HEK293 (cell line): ENCODE measurements around the gene LTO1.

Source experiments
- CTCF ChIA-PET: fragments of 350-600 bp; formaldehyde crosslinking; extraction: SDS; loops from one replicate; lab custom pipeline; 2021; ENCODE audit warnings: antibody characterized with exemption; lab: Yijun Ruan, JAX
- POLR2A ChIA-PET: fragments of 300-600 bp; formaldehyde crosslinking; extraction: SDS; loops from one replicate; lab custom pipeline; 2020; ENCODE audit warnings: antibody characterized with exemption, inconsistent platforms; lab: Yijun Ruan, JAX
- H3K27ac ChIP-seq: fragments of 200-500 bp; sonication (Bioruptor generic); 2 replicates; pipeline ENCODE4 v1.5.1; 2014; ENCODE audit warnings: low read depth, low read length, control low read depth, inconsistent platforms; ENCODE audit errors: extremely low read depth
- H3K36me3 ChIP-seq, 2 experiments: fragments of 200-500 bp in 1 of 2; sonication (Bioruptor generic) in 1 of 2; 1 replicate in 1 of 2; 2 replicates in 1 of 2; pipeline ENCODE4 v1.5.1; 2014 to 2017; ENCODE audit warnings: inconsistent platforms in 2 of 2, low read length in 2 of 2; ENCODE audit not compliant: control insufficient read depth in 2 of 2, insufficient read depth in 1 of 2
- H3K4me1 ChIP-seq: fragments of 200-500 bp; sonication (Bioruptor generic); 2 replicates; pipeline ENCODE4 v1.5.1; 2014; ENCODE audit warnings: mild to moderate bottlenecking, low read length, inconsistent platforms; ENCODE audit not compliant: control insufficient read depth, insufficient read depth
- H3K4me3 ChIP-seq: 2 replicates; pipeline ENCODE4 v1.5.1; 2011; ENCODE audit warnings: low read depth, mild to moderate bottlenecking, control low read depth, low read length, moderate library complexity
- H3K9me3 ChIP-seq: fragments of 200-500 bp; sonication (Bioruptor generic); 2 replicates; pipeline ENCODE4 v1.5.1; 2014; ENCODE audit warnings: low read depth, low read length, inconsistent platforms; ENCODE audit not compliant: control insufficient read depth, insufficient read depth
- EGR2 ChIP-seq: fragments of 450-650 bp; formaldehyde crosslinking; IDR thresholded peaks from 2 replicates; pipeline ENCODE4 v1.5.1; 2016; ENCODE audit warnings: low read depth, missing biosample characterization, missing genetic modification characterization
- GFI1B ChIP-seq: fragments of 450-650 bp; formaldehyde crosslinking; IDR thresholded peaks from 2 replicates; pipeline ENCODE4 v1.5.1; 2016; ENCODE audit warnings: missing biosample characterization, missing genetic modification characterization
- TCF7L2 ChIP-seq: IDR thresholded peaks from 2 replicates; pipeline ENCODE4 v1.6.1; 2011; ENCODE audit warnings: low read depth, mild to moderate bottlenecking, inconsistent platforms, low read length, moderate library complexity, borderline replicate concordance
- ZBTB1 ChIP-seq: fragments of 450-650 bp; formaldehyde crosslinking; IDR thresholded peaks from 2 replicates; pipeline ENCODE4 v1.5.1; 2016; ENCODE audit warnings: missing biosample characterization, missing genetic modification characterization
- ZFP41 ChIP-seq: fragments of 450-650 bp; formaldehyde crosslinking; IDR thresholded peaks from 2 replicates; pipeline ENCODE4 v1.5.1; 2016; ENCODE audit warnings: missing biosample characterization, missing genetic modification characterization, borderline replicate concordance
- ZIC2 ChIP-seq: fragments of 450-650 bp; formaldehyde crosslinking; IDR thresholded peaks from 2 replicates; pipeline ENCODE4 v1.5.1; 2016; ENCODE audit warnings: missing biosample characterization, missing genetic modification characterization
- ZNF184 ChIP-seq: fragments of 450-650 bp; IDR thresholded peaks from 2 replicates; pipeline ENCODE4 v1.5.1; 2018; ENCODE audit warnings: missing biosample characterization, mild to moderate bottlenecking, missing genetic modification characterization
- ZNF19 ChIP-seq: fragments of 450-650 bp; formaldehyde crosslinking; IDR thresholded peaks from 2 replicates; pipeline ENCODE4; 2016; ENCODE audit warnings: missing biosample characterization, missing genetic modification characterization, low read depth
- ZNF354C ChIP-seq: fragments of 450-650 bp; formaldehyde crosslinking; IDR thresholded peaks from 2 replicates; pipeline ENCODE4 v1.5.1; 2016; ENCODE audit warnings: missing biosample characterization, missing genetic modification characterization, low read depth, borderline replicate concordance
- ZNF624 ChIP-seq: fragments of 450-650 bp; formaldehyde crosslinking; IDR thresholded peaks from 2 replicates; pipeline ENCODE4 v1.5.1; 2017; ENCODE audit warnings: missing biosample characterization, missing genetic modification characterization
- ZNF658 ChIP-seq: fragments of 450-650 bp; formaldehyde crosslinking; IDR thresholded peaks from 2 replicates; pipeline ENCODE4; 2016; ENCODE audit warnings: missing biosample characterization, missing genetic modification characterization
- ZNF843 ChIP-seq: fragments of 450-650 bp; formaldehyde crosslinking; IDR thresholded peaks from 2 replicates; pipeline ENCODE4 v1.5.1; 2016; ENCODE audit warnings: missing biosample characterization, missing genetic modification characterization
- TF ChIP-seq, protein P1 (sequence below): fragments of 450-650 bp; formaldehyde crosslinking; IDR thresholded peaks from 2 replicates; pipeline ENCODE4; 2016; ENCODE audit warnings: missing biosample characterization, missing genetic modification characterization
- TF ChIP-seq, protein P2 (sequence below): fragments of 450-650 bp; formaldehyde crosslinking; IDR thresholded peaks from 2 replicates; pipeline ENCODE4 v1.5.1; 2016; ENCODE audit warnings: missing biosample characterization, missing genetic modification characterization
- TF ChIP-seq, protein P3 (sequence below): fragments of 450-650 bp; formaldehyde crosslinking; IDR thresholded peaks from 2 replicates; pipeline ENCODE4 v1.5.1; 2016; ENCODE audit warnings: missing biosample characterization, missing genetic modification characterization

The LTO1 gene

DNA sequence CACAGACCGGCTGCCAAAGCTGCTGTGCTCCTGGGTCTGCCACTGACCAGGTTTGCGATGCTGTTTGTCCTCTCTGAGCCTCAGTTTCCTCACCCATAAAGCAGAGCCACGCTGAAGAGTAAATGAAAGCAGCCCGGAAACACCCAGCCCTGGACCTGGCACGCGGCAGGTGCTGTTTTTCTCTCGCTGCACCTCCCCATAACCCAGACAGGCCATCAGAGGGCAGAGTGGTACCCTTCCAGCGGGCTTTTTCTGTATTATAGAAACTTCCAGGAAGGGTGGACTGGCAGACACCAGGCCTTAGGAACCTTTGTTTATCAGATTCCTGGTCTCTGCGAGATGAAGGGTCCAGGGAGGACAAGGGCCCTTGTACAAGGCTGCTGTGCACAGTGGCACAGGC lies 46.6 kb upstream of the LTO1 start:
- CTCF ChIA-PET, result interaction anchor here (1.7 kb wide), 1 partner anchor 166 kb away, joined by 5 read pairs; no protein-coding TSS in a partner anchor
- TF ChIP-seq ZNF184 (tag by site-specific recombination) (no peak), EGR2 (tag by site-specific recombination) (no peak), TCF7L2 (no peak), ZNF624 (tag by site-specific recombination) (no peak), ZNF354C (tag by site-specific recombination) (no peak), ZBTB1 (tag by site-specific recombination) (no peak)
- TF ChIP-seq, protein P1, sequence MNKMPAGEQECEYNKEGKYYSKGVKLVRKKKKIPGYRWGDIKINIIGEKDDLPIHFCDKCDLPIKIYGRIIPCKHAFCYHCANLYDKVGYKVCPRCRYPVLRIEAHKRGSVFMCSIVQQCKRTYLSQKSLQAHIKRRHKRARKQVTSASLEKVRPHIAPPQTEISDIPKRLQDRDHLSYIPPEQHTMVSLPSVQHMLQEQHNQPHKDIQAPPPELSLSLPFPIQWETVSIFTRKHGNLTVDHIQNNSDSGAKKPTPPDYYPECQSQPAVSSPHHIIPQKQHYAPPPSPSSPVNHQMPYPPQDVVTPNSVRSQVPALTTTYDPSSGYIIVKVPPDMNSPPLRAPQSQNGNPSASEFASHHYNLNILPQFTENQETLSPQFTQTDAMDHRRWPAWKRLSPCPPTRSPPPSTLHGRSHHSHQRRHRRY (tag by site-specific recombination), result no peak
- TF ChIP-seq, protein P2, sequence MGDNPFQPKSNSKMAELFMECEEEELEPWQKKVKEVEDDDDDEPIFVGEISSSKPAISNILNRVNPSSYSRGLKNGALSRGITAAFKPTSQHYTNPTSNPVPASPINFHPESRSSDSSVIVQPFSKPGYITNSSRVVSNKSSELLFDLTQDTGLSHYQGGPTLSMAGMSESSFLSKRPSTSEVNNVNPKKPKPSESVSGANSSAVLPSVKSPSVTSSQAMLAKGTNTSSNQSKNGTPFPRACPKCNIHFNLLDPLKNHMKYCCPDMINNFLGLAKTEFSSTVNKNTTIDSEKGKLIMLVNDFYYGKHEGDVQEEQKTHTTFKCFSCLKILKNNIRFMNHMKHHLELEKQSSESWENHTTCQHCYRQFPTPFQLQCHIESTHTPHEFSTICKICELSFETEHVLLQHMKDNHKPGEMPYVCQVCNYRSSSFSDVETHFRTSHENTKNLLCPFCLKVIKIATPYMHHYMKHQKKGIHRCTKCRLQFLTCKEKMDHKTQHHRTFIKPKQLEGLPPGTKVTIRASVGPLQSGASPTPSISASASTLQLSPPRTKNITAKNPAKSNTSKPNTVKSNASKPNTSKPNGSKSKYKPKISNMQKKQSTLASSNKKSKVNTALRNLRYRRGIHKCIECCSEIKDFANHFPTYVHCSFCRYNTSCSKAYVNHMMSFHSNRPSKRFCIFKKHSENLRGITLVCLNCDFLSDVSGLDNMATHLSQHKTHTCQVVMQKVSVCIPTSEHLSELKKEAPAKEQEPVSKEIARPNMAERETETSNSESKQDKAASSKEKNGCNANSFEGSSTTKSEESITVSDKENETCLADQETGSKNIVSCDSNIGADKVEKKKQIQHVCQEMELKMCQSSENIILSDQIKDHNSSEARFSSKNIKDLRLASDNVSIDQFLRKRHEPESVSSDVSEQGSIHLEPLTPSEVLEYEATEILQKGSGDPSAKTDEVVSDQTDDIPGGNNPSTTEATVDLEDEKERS, result no peak
- no peaks in the 10 kb centered on the region for H3K36me3 ChIP-seq

DNA sequence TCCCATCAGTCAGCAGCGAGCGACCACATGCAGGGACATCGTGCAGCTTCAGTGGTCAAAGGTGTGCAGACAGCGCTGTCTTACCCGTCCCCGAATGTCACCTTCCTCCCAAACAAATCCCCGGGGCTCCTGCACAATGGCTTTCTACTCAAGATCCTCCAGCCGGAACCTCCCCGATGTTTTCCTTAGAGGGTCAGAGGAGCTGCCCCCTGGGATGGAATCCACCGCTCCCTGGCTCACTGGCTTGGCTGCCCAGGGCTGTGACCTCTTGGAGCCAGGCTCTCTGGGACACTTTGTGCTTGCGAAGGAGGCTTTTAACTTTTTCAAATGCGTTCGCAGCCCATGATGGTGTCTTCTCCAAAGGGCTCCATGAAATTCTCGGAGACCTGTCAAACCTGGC lies 46.0 kb upstream of the LTO1 start:
- Histone ChIP-seq H3K4me1 (no peaks in the 10 kb centered on the region), H3K27ac (no peak overlapping the region), H3K36me3 (no peaks in the 10 kb centered on the region), H3K4me3 (no peak overlapping the region), H3K9me3 (no peaks in the 10 kb centered on the region)
- ChIA-PET POLR2A (no interaction called here), CTCF (interaction anchor here (0.9 to 1.7 kb wide), 3 partner anchors 8 to 170 kb away, joined by 3 to 5 read pairs (median 4); no protein-coding TSS in a partner anchor)
- TF ChIP-seq ZFP41 (tag by site-specific recombination) (no peak), ZNF658 (tag by site-specific recombination) (no peak), GFI1B (tag by site-specific recombination) (no peak), ZNF843 (tag by site-specific recombination) (no peak)

More for the DNA sequence above, 46.6 kb upstream of the LTO1 start:
- POLR2A ChIA-PET, result no interaction called here
- Histone ChIP-seq H3K4me3 (no peak overlapping the region), H3K4me1 (no peaks in the 10 kb centered on the region), H3K9me3 (no peaks in the 10 kb centered on the region), H3K27ac (no peak overlapping the region)

DNA sequence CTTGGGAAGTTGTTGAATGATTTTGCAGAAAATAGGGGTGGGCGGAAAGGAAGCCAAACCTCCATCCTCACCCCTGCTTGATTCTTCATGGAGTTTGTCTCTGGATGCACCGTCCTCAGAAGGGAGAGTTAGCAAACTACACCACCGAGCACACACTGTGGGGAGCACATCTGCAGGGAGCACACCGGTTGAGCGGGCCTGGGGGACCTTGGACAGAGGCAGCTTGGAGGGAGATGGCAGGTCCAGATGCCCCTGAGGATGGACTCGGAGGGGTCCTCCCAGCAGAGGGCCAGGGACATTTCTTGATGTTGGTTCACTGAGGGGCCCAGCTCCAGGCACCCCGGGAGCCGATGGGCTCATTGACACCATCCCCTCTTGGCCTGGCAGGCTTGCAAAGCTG lies 43.8 kb upstream of the LTO1 start:
- H3K27ac ChIP-seq, result no peak overlapping the region
- ChIA-PET POLR2A (no interaction called here), CTCF (interaction anchor here (0.6 to 3.3 kb wide), 10 partner anchors 8 to 622 kb away, joined by 3 to 14 read pairs (median 6); no protein-coding TSS in a partner anchor)
- no peaks in the 10 kb centered on the region for H3K9me3 ChIP-seq
- H3K4me1 ChIP-seq, result no peaks in the 10 kb centered on the region
- no peak for TF ChIP-seq ZIC2 (tag by site-specific recombination)
- TF ChIP-seq ZNF19, result no peak
- TF ChIP-seq, protein P3, sequence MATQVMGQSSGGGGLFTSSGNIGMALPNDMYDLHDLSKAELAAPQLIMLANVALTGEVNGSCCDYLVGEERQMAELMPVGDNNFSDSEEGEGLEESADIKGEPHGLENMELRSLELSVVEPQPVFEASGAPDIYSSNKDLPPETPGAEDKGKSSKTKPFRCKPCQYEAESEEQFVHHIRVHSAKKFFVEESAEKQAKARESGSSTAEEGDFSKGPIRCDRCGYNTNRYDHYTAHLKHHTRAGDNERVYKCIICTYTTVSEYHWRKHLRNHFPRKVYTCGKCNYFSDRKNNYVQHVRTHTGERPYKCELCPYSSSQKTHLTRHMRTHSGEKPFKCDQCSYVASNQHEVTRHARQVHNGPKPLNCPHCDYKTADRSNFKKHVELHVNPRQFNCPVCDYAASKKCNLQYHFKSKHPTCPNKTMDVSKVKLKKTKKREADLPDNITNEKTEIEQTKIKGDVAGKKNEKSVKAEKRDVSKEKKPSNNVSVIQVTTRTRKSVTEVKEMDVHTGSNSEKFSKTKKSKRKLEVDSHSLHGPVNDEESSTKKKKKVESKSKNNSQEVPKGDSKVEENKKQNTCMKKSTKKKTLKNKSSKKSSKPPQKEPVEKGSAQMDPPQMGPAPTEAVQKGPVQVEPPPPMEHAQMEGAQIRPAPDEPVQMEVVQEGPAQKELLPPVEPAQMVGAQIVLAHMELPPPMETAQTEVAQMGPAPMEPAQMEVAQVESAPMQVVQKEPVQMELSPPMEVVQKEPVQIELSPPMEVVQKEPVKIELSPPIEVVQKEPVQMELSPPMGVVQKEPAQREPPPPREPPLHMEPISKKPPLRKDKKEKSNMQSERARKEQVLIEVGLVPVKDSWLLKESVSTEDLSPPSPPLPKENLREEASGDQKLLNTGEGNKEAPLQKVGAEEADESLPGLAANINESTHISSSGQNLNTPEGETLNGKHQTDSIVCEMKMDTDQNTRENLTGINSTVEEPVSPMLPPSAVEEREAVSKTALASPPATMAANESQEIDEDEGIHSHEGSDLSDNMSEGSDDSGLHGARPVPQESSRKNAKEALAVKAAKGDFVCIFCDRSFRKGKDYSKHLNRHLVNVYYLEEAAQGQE (tag by site-specific recombination), result peak; percentile 80
- no peak overlapping the region for H3K4me3 ChIP-seq
- H3K36me3 ChIP-seq, result no peaks in the 10 kb centered on the region
